Stimulated activated CD8-positive, alpha-beta memory T cell treated with anti-CD3 and anti-CD28 coated beads, Interleukin-4, amount 100 ng/mL, for 1 hour (primary cell): Measurements from ENCODE around the gene TARS1.
"Not testable (repeated sequence)": the region's sequence is repeated elsewhere in the genome, so short reads cannot be mapped to it uniquely, and the experiment has no call there.

Source experiments
- DNase-seq, 2 donors: peaks; one replicate each; pipeline ENCODE4 v3.0.0-alpha.2; 2020; ENCODE audit warnings: low read depth in 2 of 2, low spot score in 1 of 2

The TARS1 gene

GRCh38 chr5:33482335-33482734, 41.6 kb downstream of the TARS1 start:
- no peak for DNase-seq

GRCh38 chr5:33487236-33487635, 46.5 kb downstream of the TARS1 start:
- DNase-seq: no peak

- no peak for DNase-seq
These were observed 48.0 kb downstream of the TARS1 start for GRCh38 chr5:33488558-33489355.

GRCh38 chr5:33489481-33490067, 48.8 kb downstream of the TARS1 start:
- no peak for DNase-seq

- DNase-seq: no peak
These were observed 49.4 kb downstream of the TARS1 start for GRCh38 chr5:33490071-33490665.

GRCh38 chr5:33491941-33492340, 51.2 kb downstream of the TARS1 start:
- no peak for DNase-seq

- DNase-seq: no peak
These were observed 53.7 kb downstream of the TARS1 start for GRCh38 chr5:33494466-33494865.

- DNase-seq: no peak
These were observed 60.5 kb downstream of the TARS1 start for GRCh38 chr5:33501260-33501659.

GRCh38 chr5:33501899-33502298, 61.1 kb downstream of the TARS1 start:
- no peak for DNase-seq

- no peak for DNase-seq
These were observed 63.8 kb downstream of the TARS1 start for GRCh38 chr5:33504570-33504969.

GRCh38 chr5:33507426-33507825, 66.7 kb downstream of the TARS1 start:
- no peak for DNase-seq

GRCh38 chr5:33509036-33509435, 68.3 kb downstream of the TARS1 start:
- DNase-seq: no peak

- no peak for DNase-seq
These were observed 72.9 kb downstream of the TARS1 start for GRCh38 chr5:33513462-33514185.

- DNase-seq: not testable (repeated sequence)
These were observed 74.6 kb downstream of the TARS1 start for GRCh38 chr5:33515366-33515765.

- DNase-seq: no peak
These were observed 75.7 kb downstream of the TARS1 start for GRCh38 chr5:33516421-33516820.
